ENCODE results near the gene DAPK1. TPM values are rescaled to one million over a fixed set of nuclear protein-coding genes. Genes with fewer than 3 reads are reported as not detected.

The DAPK1 gene
- polyA plus RNA-seq, 1 donor = 24.9 TPM

- no CpG with 5 or more reads among the region's 25 CpGs for whole genome bisulfite sequencing (ENCODE audit: insufficient coverage, low lambda C conversion rate)
- H3K27ac ChIP-seq (ENCODE audit: low read length) = peak overlapping the region; percentile 91
- H3K9me3 ChIP-seq (ENCODE audit: control insufficient read depth, low read depth, low read length) = no peaks in the 10 kb centered on the region
- peaks cover 15% of the 10 kb centered on the region for H3K36me3 ChIP-seq (ENCODE audit: control insufficient read depth, insufficient read depth, low read length)
- H3K27me3 ChIP-seq (ENCODE audit: control insufficient read depth, insufficient read depth, low read length) = no peaks in the 10 kb centered on the region
- H3K4me1 ChIP-seq (ENCODE audit: control insufficient read depth, insufficient read depth, low read length) = no peaks in the 10 kb centered on the region
- peak in 1 of 2 donors; percentile 27 for DNase-seq
- peak overlapping the region; percentile 84 for H3K4me3 ChIP-seq (ENCODE audit: low read length)
Observed at GRCh38 chr9:87725356-87725899, 227.8 kb downstream of the DAPK1 start.

GRCh38 chr9:87725900-87726709 lies 228.4 kb downstream of the DAPK1 start, which contains the start of gene CTSL:
CTSL (plus strand) TSS chr9:87726119; CDS start chr9:87727604, 1,485 bp downstream.
- no peaks in the 10 kb centered on the region for H3K9me3 ChIP-seq (ENCODE audit: control insufficient read depth, low read depth, low read length)
- peak; percentile 85 to 87 for DNase-seq
- no peaks in the 10 kb centered on the region for H3K27me3 ChIP-seq (ENCODE audit: control insufficient read depth, insufficient read depth, low read length)
- H3K36me3 ChIP-seq (ENCODE audit: control insufficient read depth, insufficient read depth, low read length) = peaks cover 15% of the 10 kb centered on the region
- no CpG with 5 or more reads among the region's 67 CpGs for WGBS (ENCODE audit: insufficient coverage, low lambda C conversion rate)
- no peaks in the 10 kb centered on the region for H3K4me1 ChIP-seq (ENCODE audit: control insufficient read depth, insufficient read depth, low read length)
- peak within 1 kb of the TSS; percentile 91 for H3K27ac ChIP-seq (ENCODE audit: low read length)
- peak within 1 kb of the TSS; percentile 84 for H3K4me3 ChIP-seq (ENCODE audit: low read length)

- H3K4me3 ChIP-seq (ENCODE audit: low read length) = no peak overlapping the region
- H3K27ac ChIP-seq (ENCODE audit: low read length) = no peak overlapping the region
- no peak for DNase-seq
- H3K4me1 ChIP-seq (ENCODE audit: control insufficient read depth, insufficient read depth, low read length) = no peaks in the 10 kb centered on the region
- no peaks in the 10 kb centered on the region for H3K9me3 ChIP-seq (ENCODE audit: control insufficient read depth, low read depth, low read length)
- no CpG with 5 or more reads among the region's 2 CpGs for WGBS (ENCODE audit: insufficient coverage, low lambda C conversion rate)
- H3K27me3 ChIP-seq (ENCODE audit: control insufficient read depth, insufficient read depth, low read length) = no peaks in the 10 kb centered on the region
- peaks cover 21% of the 10 kb centered on the region for H3K36me3 ChIP-seq (ENCODE audit: control insufficient read depth, insufficient read depth, low read length)
Observed at GRCh38 chr9:87729246-87729645, 231.6 kb downstream of the DAPK1 start.

GRCh38 chr9:87731321-87731720 lies 233.7 kb downstream of the DAPK1 start:
- no peak for DNase-seq
- Histone ChIP-seq H3K4me1 (ENCODE audit: control insufficient read depth, insufficient read depth, low read length) (no peaks in the 10 kb centered on the region), H3K27ac (ENCODE audit: low read length) (no peak overlapping the region), H3K36me3 (ENCODE audit: control insufficient read depth, insufficient read depth, low read length) (peaks cover 21% of the 10 kb centered on the region), H3K27me3 (ENCODE audit: control insufficient read depth, insufficient read depth, low read length) (no peaks in the 10 kb centered on the region), H3K9me3 (ENCODE audit: control insufficient read depth, low read depth, low read length) (no peaks in the 10 kb centered on the region), H3K4me3 (ENCODE audit: low read length) (no peak overlapping the region)
- 100% methylated on average over 1 of the region's 2 CpGs for WGBS (ENCODE audit: insufficient coverage, low lambda C conversion rate)

DNA sequence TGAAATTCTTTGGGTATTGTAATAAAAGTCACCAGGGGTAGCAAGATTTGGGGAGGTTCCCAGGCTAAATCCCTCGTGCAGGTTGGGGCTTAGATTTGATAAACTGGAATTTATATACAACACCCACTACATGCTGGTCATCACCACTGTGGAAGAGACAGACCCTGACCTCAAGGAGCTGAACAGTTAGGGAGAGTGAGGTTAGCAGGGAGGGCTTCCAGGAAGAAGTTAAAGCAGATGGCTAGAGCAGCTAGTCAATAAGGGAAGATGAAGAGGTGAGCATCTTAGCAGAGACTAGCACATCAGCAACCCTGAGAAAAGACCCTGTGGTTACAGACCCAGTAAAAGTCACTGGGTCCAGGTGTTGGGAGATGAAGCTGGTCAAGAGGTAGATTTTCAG lies 234.7 kb downstream of the DAPK1 start:
- H3K36me3 ChIP-seq (ENCODE audit: control insufficient read depth, insufficient read depth, low read length) = peaks cover 21% of the 10 kb centered on the region
- no peak overlapping the region for H3K4me3 ChIP-seq (ENCODE audit: low read length)
- H3K27me3 ChIP-seq (ENCODE audit: control insufficient read depth, insufficient read depth, low read length) = no peaks in the 10 kb centered on the region
- no peaks in the 10 kb centered on the region for H3K9me3 ChIP-seq (ENCODE audit: control insufficient read depth, low read depth, low read length)
- H3K4me1 ChIP-seq (ENCODE audit: control insufficient read depth, insufficient read depth, low read length) = no peaks in the 10 kb centered on the region
- no peak overlapping the region for H3K27ac ChIP-seq (ENCODE audit: low read length)
- no peak for DNase-seq
- WGBS (ENCODE audit: insufficient coverage, low lambda C conversion rate) = no CpG with 5 or more reads among the region's 1 CpG

GRCh38 chr9:87732756-87733155 lies 235.1 kb downstream of the DAPK1 start:
- no peaks in the 10 kb centered on the region for H3K9me3 ChIP-seq (ENCODE audit: control insufficient read depth, low read depth, low read length)
- H3K27me3 ChIP-seq (ENCODE audit: control insufficient read depth, insufficient read depth, low read length) = no peaks in the 10 kb centered on the region
- no peak for DNase-seq
- no CpG with 5 or more reads among the region's 3 CpGs for WGBS (ENCODE audit: insufficient coverage, low lambda C conversion rate)
- H3K36me3 ChIP-seq (ENCODE audit: control insufficient read depth, insufficient read depth, low read length) = peaks cover 20% of the 10 kb centered on the region
- no peaks in the 10 kb centered on the region for H3K4me1 ChIP-seq (ENCODE audit: control insufficient read depth, insufficient read depth, low read length)
- H3K27ac ChIP-seq (ENCODE audit: low read length) = no peak overlapping the region
- H3K4me3 ChIP-seq (ENCODE audit: low read length) = no peak overlapping the region

DNA sequence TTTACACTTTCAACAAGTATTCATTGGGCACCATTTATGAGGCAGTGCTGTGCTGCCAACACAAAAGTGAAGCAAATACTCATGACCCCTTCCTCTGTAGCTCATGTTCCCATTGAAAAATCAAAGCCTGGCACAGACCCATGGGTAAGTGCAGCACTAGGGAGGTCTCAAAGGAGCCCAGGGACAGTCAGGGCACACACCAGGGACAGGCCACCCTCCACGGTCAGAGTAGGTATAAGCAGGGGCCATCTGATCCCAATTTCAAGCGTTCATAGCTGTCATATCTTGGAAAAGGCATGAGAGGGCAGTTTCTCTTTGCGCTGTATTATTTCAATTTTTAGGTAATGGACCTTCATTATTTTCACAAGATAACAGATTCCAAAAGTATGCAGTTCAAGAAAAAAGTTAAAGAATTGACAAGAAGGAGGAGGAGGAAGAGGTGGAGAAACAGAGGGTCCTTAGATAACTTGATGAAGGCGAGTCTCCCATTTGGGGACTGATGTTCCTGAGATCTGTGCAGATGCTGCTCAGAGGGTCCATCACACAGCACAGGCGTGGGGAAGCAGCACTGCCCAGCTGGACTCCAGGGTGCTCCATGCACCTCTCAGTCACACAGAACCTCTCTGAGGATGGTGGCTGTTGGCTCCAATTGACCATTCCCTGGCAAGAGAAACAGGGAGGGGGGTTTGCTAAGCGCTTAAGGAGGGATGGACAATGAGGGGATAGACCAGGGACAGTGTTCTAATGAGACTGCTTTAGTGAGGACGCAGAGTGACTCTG lies 235.8 kb downstream of the DAPK1 start:
- Histone ChIP-seq H3K9me3 (ENCODE audit: control insufficient read depth, low read depth, low read length) (no peaks in the 10 kb centered on the region), H3K4me1 (ENCODE audit: control insufficient read depth, insufficient read depth, low read length) (no peaks in the 10 kb centered on the region), H3K36me3 (ENCODE audit: control insufficient read depth, insufficient read depth, low read length) (peaks cover 13% of the 10 kb centered on the region), H3K27me3 (ENCODE audit: control insufficient read depth, insufficient read depth, low read length) (no peaks in the 10 kb centered on the region), H3K4me3 (ENCODE audit: low read length) (no peak overlapping the region), H3K27ac (ENCODE audit: low read length) (no peak overlapping the region)
- no peak for DNase-seq
- WGBS (ENCODE audit: insufficient coverage, low lambda C conversion rate) = 83% methylated on average over 2 of the region's 7 CpGs

GRCh38 chr9:87734106-87734505 lies 236.4 kb downstream of the DAPK1 start:
- WGBS (ENCODE audit: insufficient coverage, low lambda C conversion rate) = no CpG with 5 or more reads among the region's 2 CpGs
- no peaks in the 10 kb centered on the region for H3K4me1 ChIP-seq (ENCODE audit: control insufficient read depth, insufficient read depth, low read length)
- no peak for DNase-seq
- H3K27me3 ChIP-seq (ENCODE audit: control insufficient read depth, insufficient read depth, low read length) = no peaks in the 10 kb centered on the region
- H3K9me3 ChIP-seq (ENCODE audit: control insufficient read depth, low read depth, low read length) = no peaks in the 10 kb centered on the region
- H3K4me3 ChIP-seq (ENCODE audit: low read length) = no peak overlapping the region
- no peak overlapping the region for H3K27ac ChIP-seq (ENCODE audit: low read length)
- peaks cover 9% of the 10 kb centered on the region for H3K36me3 ChIP-seq (ENCODE audit: control insufficient read depth, insufficient read depth, low read length)

DNA sequence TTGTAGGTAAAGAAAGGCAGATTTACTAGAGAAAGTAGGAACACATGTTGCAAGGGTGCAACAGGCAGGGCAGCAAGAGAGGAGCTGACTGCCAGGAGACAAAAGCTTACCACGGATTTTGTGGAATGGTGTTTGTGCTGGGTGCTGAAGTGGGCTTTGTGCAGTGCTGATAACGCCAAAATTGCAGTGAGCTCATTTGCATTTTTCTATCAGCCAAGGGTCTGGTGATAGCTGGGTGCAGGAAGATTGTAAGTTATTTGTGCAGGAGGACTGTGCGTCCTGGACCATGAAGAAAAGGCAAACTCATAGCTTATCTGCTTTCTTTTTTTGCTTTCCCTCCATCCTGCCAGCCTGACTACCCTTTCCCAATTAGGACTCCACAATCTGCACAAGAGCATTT lies 241.9 kb downstream of the DAPK1 start:
- Histone ChIP-seq H3K4me1 (ENCODE audit: control insufficient read depth, insufficient read depth, low read length) (no peaks in the 10 kb centered on the region), H3K9me3 (ENCODE audit: control insufficient read depth, low read depth, low read length) (no peaks in the 10 kb centered on the region), H3K27ac (ENCODE audit: low read length) (no peak overlapping the region), H3K4me3 (ENCODE audit: low read length) (no peak overlapping the region), H3K36me3 (ENCODE audit: control insufficient read depth, insufficient read depth, low read length) (no peaks in the 10 kb centered on the region), H3K27me3 (ENCODE audit: control insufficient read depth, insufficient read depth, low read length) (no peaks in the 10 kb centered on the region)
- no CpG with 5 or more reads among the region's 3 CpGs for WGBS (ENCODE audit: insufficient coverage, low lambda C conversion rate)
- no peak for DNase-seq

GRCh38 chr9:87740209-87740608 lies 242.5 kb downstream of the DAPK1 start:
- Histone ChIP-seq H3K4me3 (ENCODE audit: low read length) (no peak overlapping the region), H3K36me3 (ENCODE audit: control insufficient read depth, insufficient read depth, low read length) (no peaks in the 10 kb centered on the region), H3K27me3 (ENCODE audit: control insufficient read depth, insufficient read depth, low read length) (no peaks in the 10 kb centered on the region), H3K4me1 (ENCODE audit: control insufficient read depth, insufficient read depth, low read length) (no peaks in the 10 kb centered on the region), H3K27ac (ENCODE audit: low read length) (no peak overlapping the region), H3K9me3 (ENCODE audit: control insufficient read depth, low read depth, low read length) (no peaks in the 10 kb centered on the region)
- no CpG with 5 or more reads among the region's 3 CpGs for WGBS (ENCODE audit: insufficient coverage, low lambda C conversion rate)
- DNase-seq = no peak

Measured in large intestine (tissue), 3 donors.